T-helper 1 cell treated with Interleukin-12 subunit alpha and Interleukin-12 subunit beta and Interleukin-4 antibody, amounts not matched to agents 30 μg/mL and 1 μg/mL, for 36 hours (primary cell): ENCODE data around the gene SSTR4.

Experiments
- H3K27ac Mint-ChIP-seq: one replicate; pipeline ENCODE4 v1.8.0; 2021; ENCODE audit warnings: mild to moderate bottlenecking, mixed read lengths
- H3K27me3 Mint-ChIP-seq: one replicate; pipeline ENCODE4 v1.8.0; 2021; ENCODE audit warnings: low read depth, mixed read lengths
- H3K36me3 Mint-ChIP-seq: one replicate; pipeline ENCODE4 v1.8.0; 2021; ENCODE audit warnings: low read depth, mixed read lengths
- H3K4me1 Mint-ChIP-seq: one replicate; pipeline ENCODE4 v1.8.0; 2021; ENCODE audit warnings: low read depth, mixed read lengths
- H3K4me3 Mint-ChIP-seq: one replicate; pipeline ENCODE4 v1.8.0; 2021; ENCODE audit warnings: mild to moderate bottlenecking, moderate library complexity, mixed read lengths
- H3K9me3 Mint-ChIP-seq: one replicate; pipeline ENCODE4 v1.8.0; 2021; ENCODE audit warnings: mixed read lengths

Gene SSTR4

GRCh38 chr20:23079016-23079351 lies 43.9 kb downstream of the SSTR4 start:
- H3K27ac Mint-ChIP-seq, result no peak overlapping the region
- H3K36me3 Mint-ChIP-seq, result no peaks in the 10 kb centered on the region
- H3K27me3 Mint-ChIP-seq, result peaks cover 18% of the 10 kb centered on the region
- H3K4me1 Mint-ChIP-seq, result peaks cover 10% of the 10 kb centered on the region
- H3K4me3 Mint-ChIP-seq, result no peak overlapping the region
- H3K9me3 Mint-ChIP-seq, result no peaks in the 10 kb centered on the region

- H3K36me3 Mint-ChIP-seq, result no peaks in the 10 kb centered on the region
- H3K27ac Mint-ChIP-seq, result no peak overlapping the region
- no peak overlapping the region for H3K4me3 Mint-ChIP-seq
- peaks cover 10% of the 10 kb centered on the region for H3K4me1 Mint-ChIP-seq
- H3K27me3 Mint-ChIP-seq, result peaks cover 18% of the 10 kb centered on the region
- no peaks in the 10 kb centered on the region for H3K9me3 Mint-ChIP-seq
Observed at GRCh38 chr20:23079926-23080325, 44.8 kb downstream of the SSTR4 start.

- Mint-ChIP-seq H3K9me3 (no peaks in the 10 kb centered on the region), H3K36me3 (no peaks in the 10 kb centered on the region), H3K4me1 (peaks cover 10% of the 10 kb centered on the region), H3K27me3 (peaks cover 18% of the 10 kb centered on the region), H3K4me3 (no peak overlapping the region), H3K27ac (no peak overlapping the region)
Observed at GRCh38 chr20:23080521-23080920, 45.4 kb downstream of the SSTR4 start.

GRCh38 chr20:23081263-23081819 lies 46.2 kb downstream of the SSTR4 start:
- H3K27me3 Mint-ChIP-seq, result peaks cover 18% of the 10 kb centered on the region
- H3K4me3 Mint-ChIP-seq, result no peak overlapping the region
- H3K27ac Mint-ChIP-seq, result no peak overlapping the region
- H3K4me1 Mint-ChIP-seq, result peaks cover 11% of the 10 kb centered on the region
- no peaks in the 10 kb centered on the region for H3K36me3 Mint-ChIP-seq
- no peaks in the 10 kb centered on the region for H3K9me3 Mint-ChIP-seq

- Mint-ChIP-seq H3K9me3 (no peaks in the 10 kb centered on the region), H3K27ac (no peak overlapping the region), H3K4me1 (peaks cover 23% of the 10 kb centered on the region), H3K27me3 (peaks cover 16% of the 10 kb centered on the region), H3K4me3 (peak overlapping the region; percentile 35), H3K36me3 (no peaks in the 10 kb centered on the region)
Observed at GRCh38 chr20:23082846-23083552, 47.9 kb downstream of the SSTR4 start.

GRCh38 chr20:23083553-23084220 lies 48.6 kb downstream of the SSTR4 start:
- no peaks in the 10 kb centered on the region for H3K9me3 Mint-ChIP-seq
- H3K4me3 Mint-ChIP-seq, result peak overlapping the region; percentile 35
- H3K36me3 Mint-ChIP-seq, result no peaks in the 10 kb centered on the region
- H3K27ac Mint-ChIP-seq, result no peak overlapping the region
- peaks cover 23% of the 10 kb centered on the region for H3K4me1 Mint-ChIP-seq
- H3K27me3 Mint-ChIP-seq, result peaks cover 11% of the 10 kb centered on the region

GRCh38 chr20:23084282-23084844 lies 49.3 kb downstream of the SSTR4 start:
- Mint-ChIP-seq H3K27me3 (peaks cover 8% of the 10 kb centered on the region), H3K36me3 (no peaks in the 10 kb centered on the region), H3K9me3 (no peaks in the 10 kb centered on the region), H3K27ac (no peak overlapping the region), H3K4me1 (peaks cover 23% of the 10 kb centered on the region), H3K4me3 (no peak overlapping the region)

GRCh38 chr20:23084845-23085365 lies 49.8 kb downstream of the SSTR4 start:
- Mint-ChIP-seq H3K9me3 (no peaks in the 10 kb centered on the region), H3K36me3 (no peaks in the 10 kb centered on the region), H3K27me3 (peaks cover 8% of the 10 kb centered on the region), H3K4me1 (peaks cover 23% of the 10 kb centered on the region), H3K27ac (no peak overlapping the region), H3K4me3 (no peak overlapping the region)

- Mint-ChIP-seq H3K4me3 (peak overlapping the region; percentile 58), H3K9me3 (no peaks in the 10 kb centered on the region), H3K27ac (no peak overlapping the region), H3K27me3 (peaks cover 14% of the 10 kb centered on the region), H3K4me1 (peaks cover 23% of the 10 kb centered on the region), H3K36me3 (no peaks in the 10 kb centered on the region)
Observed at GRCh38 chr20:23085436-23086055, 50.4 kb downstream of the SSTR4 start.

- H3K9me3 Mint-ChIP-seq, result no peaks in the 10 kb centered on the region
- peak within 1 kb of the TSS; percentile 86 for H3K27ac Mint-ChIP-seq
- peaks cover 8% of the 10 kb centered on the region for H3K27me3 Mint-ChIP-seq
- H3K4me3 Mint-ChIP-seq, result peak within 1 kb of the TSS; percentile 58
- peaks cover 23% of the 10 kb centered on the region for H3K4me1 Mint-ChIP-seq
- no peaks in the 10 kb centered on the region for H3K36me3 Mint-ChIP-seq
Observed at GRCh38 chr20:23086056-23086566, 51.0 kb downstream of the SSTR4 start, which contains the start of gene CD93. CD93 (minus strand) TSS chr20:23086324; CDS start chr20:23086192, 132 bp downstream.

- Mint-ChIP-seq H3K9me3 (no peaks in the 10 kb centered on the region), H3K27ac (peak overlapping the region; percentile 86), H3K36me3 (no peaks in the 10 kb centered on the region), H3K4me1 (peaks cover 22% of the 10 kb centered on the region), H3K27me3 (peaks cover 6% of the 10 kb centered on the region), H3K4me3 (no peak overlapping the region)
Observed at GRCh38 chr20:23086931-23087411, 51.9 kb downstream of the SSTR4 start.

- Mint-ChIP-seq H3K36me3 (no peaks in the 10 kb centered on the region), H3K27ac (no peak overlapping the region), H3K9me3 (no peaks in the 10 kb centered on the region), H3K4me3 (no peak overlapping the region), H3K27me3 (peaks cover 11% of the 10 kb centered on the region), H3K4me1 (peaks cover 18% of the 10 kb centered on the region)
Observed at GRCh38 chr20:23087587-23088251, 52.6 kb downstream of the SSTR4 start.
